K562 (cell line): Measurements from ENCODE around the gene SLC34A3. TPM values are rescaled to one million over a fixed set of nuclear protein-coding genes. Genes with fewer than 3 reads are reported as not detected.

ENCODE experiments used
- CREM ChIP-seq: IDR thresholded peaks from 2 replicates; pipeline ENCODE4 v1.6.1; 2014; ENCODE audit warnings: antibody characterized with exemption, low read depth
- E2F6 ChIP-seq, 2 experiments: IDR thresholded peaks; 2 replicates each; pipeline ENCODE4 v1.6.1; 2011; ENCODE audit warnings: borderline replicate concordance in 1 of 2, control low read depth in 1 of 2, low read depth in 1 of 2, low read length in 1 of 2, mild to moderate bottlenecking in 1 of 2, mixed read lengths in 1 of 2, moderate library complexity in 1 of 2; ENCODE audit not compliant: insufficient read depth in 1 of 2, insufficient read length in 1 of 2, poor library complexity in 1 of 2, severe bottlenecking in 1 of 2; ENCODE audit errors: extremely low read depth in 1 of 2
- ELF4 ChIP-seq: fragments of 450-650 bp; formaldehyde crosslinking; IDR thresholded peaks from 2 replicates; pipeline ENCODE4 v1.4.0; 2022; ENCODE audit warnings: missing genetic modification characterization
- FOXO4 ChIP-seq: fragments of 450-650 bp; formaldehyde crosslinking; IDR thresholded peaks from 2 replicates; pipeline ENCODE4 v1.4.0; 2020; ENCODE audit warnings: mild to moderate bottlenecking, moderate library complexity
- GTF2E2 ChIP-seq: fragments of 200-800 bp; sonication (Bioruptor generic); IDR thresholded peaks from 2 replicates; pipeline ENCODE4 v1.6.1; 2016; ENCODE audit warnings: missing genetic modification characterization, missing compliant biosample characterization
- HBP1 ChIP-seq: fragments of 450-650 bp; formaldehyde crosslinking; IDR thresholded peaks from 2 replicates; pipeline ENCODE4 v1.4.0; 2022; ENCODE audit warnings: missing genetic modification characterization
- JUND ChIP-seq, 2 experiments: IDR thresholded peaks; 2 replicates in 1 of 2; 3 replicates in 1 of 2; pipeline ENCODE4 v1.6.1; 2011; ENCODE audit warnings: borderline replicate concordance in 2 of 2, low read depth in 2 of 2, low read length in 2 of 2, improper control_type of control experiment in 1 of 2, missing biosample characterization in 1 of 2, missing genetic modification characterization in 1 of 2, missing genetic modification reagents in 1 of 2
- LEF1 ChIP-seq: fragments of 450-650 bp; IDR thresholded peaks from 2 replicates; pipeline ENCODE4 v1.6.1; 2016; ENCODE audit warnings: mild to moderate bottlenecking
- NONO ChIP-seq, 2 experiments: fragments of 200-400 bp in 1 of 2; fragments of 450-650 bp in 1 of 2; formaldehyde crosslinking in 1 of 2; IDR thresholded peaks; 2 replicates each; pipeline ENCODE4 v1.6.1; 2017; ENCODE audit warnings: low read depth in 2 of 2, mild to moderate bottlenecking in 2 of 2, moderate library complexity in 2 of 2, low read length in 1 of 2
- PHF20 ChIP-seq: fragments of 450-650 bp; IDR thresholded peaks from 2 replicates; pipeline ENCODE4 v1.6.1; 2018; ENCODE audit not compliant: partially characterized antibody
- PHTF2 ChIP-seq: fragments of 250-450 bp; sonication (Bioruptor Pico); IDR thresholded peaks from 2 replicates; pipeline ENCODE4 v1.5.0; 2021; ENCODE audit warnings: mild to moderate bottlenecking
- SMC3 ChIP-seq: conservative IDR thresholded peaks from 2 replicates; pipeline ENCODE4 v1.6.1; 2011; ENCODE audit warnings: low read depth, low read length, improper control_type of control experiment; ENCODE audit not compliant: insufficient read depth
- TFAM ChIP-seq: fragments of 250-450 bp; sonication (Bioruptor Pico); conservative IDR thresholded peaks from 2 replicates; pipeline ENCODE4 v1.5.0; 2021; ENCODE audit warnings: mild to moderate bottlenecking, moderate library complexity
- THRAP3 ChIP-seq: fragments of 450-650 bp; IDR thresholded peaks from 2 replicates; pipeline ENCODE4 v1.6.1; 2016; ENCODE audit warnings: mild to moderate bottlenecking, inconsistent platforms, borderline replicate concordance
- ZBED1 ChIP-seq: IDR thresholded peaks from 2 replicates; pipeline ENCODE4 v1.6.1; 2014
- ZBTB9 ChIP-seq: fragments of 450-650 bp; formaldehyde crosslinking; IDR thresholded peaks from 2 replicates; pipeline ENCODE4 v1.4.0; 2020; ENCODE audit warnings: mild to moderate bottlenecking, moderate library complexity
- ZNF143 ChIP-seq: sonication (generic); formaldehyde crosslinking; IDR thresholded peaks from 2 replicates; pipeline ENCODE4 v1.9.0; 2022; ENCODE audit warnings: mild to moderate bottlenecking, missing genetic modification reagents
- ZNF311 ChIP-seq: fragments of 250-450 bp; sonication (Bioruptor Pico); IDR thresholded peaks from 2 replicates; pipeline ENCODE4 v1.4.0; 2020; ENCODE audit warnings: mild to moderate bottlenecking, moderate library complexity
- ZNF354B ChIP-seq: fragments of 250-450 bp; sonication (Bioruptor Pico); IDR thresholded peaks from 2 replicates; pipeline ENCODE4 v1.4.0; 2020
- ZNF785 ChIP-seq: fragments of 250-450 bp; sonication (Bioruptor Pico); IDR thresholded peaks from 2 replicates; pipeline ENCODE4 v1.4.0; 2020; ENCODE audit warnings: mild to moderate bottlenecking
- polyA plus RNA-seq, 8 experiments: library from polyadenylated mRNA; depleted of rRNA in 4 of 8; stranded (reverse) in 5 of 8; unstranded in 3 of 8; fragments of >200 nt; fragmentation: Nextera tagmentation in 2 of 8; fragmentation: Illumina TruSeq in 1 of 8; extraction: Ambion mirVana in 2 of 8; extraction: Trizol in 1 of 8; gene quantifications; 2 replicates each; pipeline versions ENCODE4 v1.2.1 to v1.2.3, GENCODE V29; 2011 to 2014; ENCODE audit warnings: inconsistent platforms in 1 of 8, missing spikeins in 1 of 8
- total RNA-seq, 7 experiments: library from RNA; depleted of rRNA in 6 of 7; stranded (reverse); fragments of >200 nt in 6 of 7; fragmentation: Illumina TruSeq in 2 of 7; extraction: Trizol in 2 of 7; gene quantifications; 2 replicates each; pipeline versions ENCODE4 v1.2.1 to v1.2.3, GENCODE V29; 2011 to 2021; ENCODE audit warnings: low replicate concordance in 1 of 7

Gene SLC34A3
- total and polyA plus RNA-seq, 9 of the 15 experiments (the other 6 are each of a cell fraction or from before 2014, with no cell fraction given): not detected

GRCh38 chr9:137200311-137201204 is 30.1 kb upstream of the SLC34A3 start, which contains the start of gene TPRN (continued):
- TF ChIP-seq THRAP3: no peak
- peak; percentile 28; the same call in 1 of the 2 replicates for TF ChIP-seq CREM
- TF ChIP-seq ZBTB9 (CRISPR knock-in tag): peak; percentile 84; the same call in 1 of the 2 replicates
- TF ChIP-seq FOXO4 (CRISPR knock-in tag): no peak
- TF ChIP-seq HBP1: no peak; the same call in 1 of the 2 replicates
- TF ChIP-seq PHTF2 (CRISPR knock-in tag): no peak
- peak; percentile 34; the same call in 1 of the 2 replicates for TF ChIP-seq JUND (IDR thresholded peaks at IDR 0.05; ENCODE audit: borderline replicate concordance, low read depth, low read length)
- TF ChIP-seq JUND (tag; IDR thresholded peaks at IDR 0.05; ENCODE audit: borderline replicate concordance, low read depth, low read length): peak; percentile 12; the same call in 1 of the 3 replicates
- TF ChIP-seq SMC3: no peak
- TF ChIP-seq ZBED1: no peak
- TF ChIP-seq GTF2E2 (tag): no peak
- no peak for TF ChIP-seq ZNF311
- TF ChIP-seq ZNF143: no peak
- no peak for TF ChIP-seq TFAM (CRISPR knock-in tag)
- peak; percentile 82 for TF ChIP-seq PHF20
- TF ChIP-seq NONO (IDR thresholded peaks at IDR 0.05; ENCODE audit: low read depth in 2 of 2, low read length in 1 of 2): peak in 1 of 2 experiments; percentile 92; a peak in 3 of 4 replicates
- no peak for TF ChIP-seq LEF1
- peak; percentile 46 to 88 for TF ChIP-seq E2F6 (IDR thresholded peaks at IDR 0.05; ENCODE audit: borderline replicate concordance in 1 of 2, extremely low read depth in 1 of 2, insufficient read depth in 1 of 2, insufficient read length in 1 of 2, low read depth in 1 of 2, low read length in 1 of 2, poor library complexity in 1 of 2, severe bottlenecking in 1 of 2)
- no peak for TF ChIP-seq ZNF785
- TF ChIP-seq ELF4 (CRISPR knock-in tag): 0 out of 2 replicates have a peak, but pooled peaks have one; percentile 22
- TF ChIP-seq ZNF354B (CRISPR knock-in tag): no peak
